ENCODE data around the gene OR10H5.
"Not testable (repeated sequence)": the region's sequence is repeated elsewhere in the genome, so short reads cannot be mapped to it uniquely, and the experiment has no call there.

The OR10H5 gene

DNA sequence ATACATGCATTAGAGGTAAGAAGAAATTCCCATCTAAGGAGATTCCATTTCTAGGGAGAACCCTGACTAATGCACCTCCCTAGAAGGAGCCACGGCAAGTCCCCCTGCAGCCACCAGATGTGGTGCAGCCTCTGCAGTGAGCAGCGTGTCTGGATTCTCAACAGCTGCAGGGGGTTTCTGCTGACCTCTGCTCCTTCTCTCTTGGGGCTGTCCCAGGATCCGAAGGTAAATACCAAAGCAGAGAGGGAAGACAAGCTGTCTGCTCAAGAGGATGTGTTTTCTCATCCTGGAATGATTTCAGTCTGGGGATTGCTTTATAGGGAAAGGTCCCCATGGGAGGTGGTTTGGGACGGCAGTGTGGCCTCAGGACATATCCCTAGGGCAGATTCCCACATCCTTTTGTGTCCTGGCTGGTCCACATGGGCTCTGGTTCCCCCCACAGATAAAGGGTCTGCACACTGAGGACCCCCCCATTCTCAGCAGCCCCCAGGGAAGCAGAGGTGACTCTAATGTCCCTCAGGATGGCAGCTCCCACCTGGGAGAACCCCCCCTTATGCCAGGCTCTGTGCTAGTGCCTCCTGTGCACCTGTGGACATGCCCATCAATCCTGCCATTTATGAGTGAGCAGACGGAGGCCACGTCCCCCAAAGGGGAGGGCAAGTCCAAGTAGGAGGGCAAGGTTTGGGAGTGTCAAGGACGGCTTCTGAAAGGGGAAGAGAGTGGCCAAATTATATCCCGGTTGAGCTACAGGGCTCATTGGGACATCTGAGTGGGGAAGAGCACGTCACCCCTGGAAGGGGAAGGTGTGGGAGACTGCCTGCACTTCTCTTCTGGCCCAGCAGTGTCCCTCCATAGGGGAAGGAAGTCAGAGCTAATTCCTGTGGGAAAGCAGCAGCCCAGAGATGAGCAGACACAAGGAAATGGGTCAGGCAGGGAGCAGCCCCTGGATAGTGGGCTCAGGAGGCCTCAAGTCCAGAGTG, 10.2 kb upstream of the OR10H5 start:
- no peaks in the 10 kb centered on the region for H3K9me3 ChIP-seq (ENCODE audit: control insufficient read depth, low read length)
- no peaks in the 10 kb centered on the region for H3K4me1 ChIP-seq (ENCODE audit: control insufficient read depth, insufficient read depth, low read length, poor library complexity, severe bottlenecking)
- H3K36me3 ChIP-seq (ENCODE audit: control insufficient read depth, insufficient read depth, low read length), result no peaks in the 10 kb centered on the region
- DNase-seq, result no peak
- H3K4me3 ChIP-seq (ENCODE audit: insufficient read depth, low read depth, low read length, poor library complexity, severe bottlenecking), result no peak overlapping the region
- no peak overlapping the region for H3K27ac ChIP-seq (ENCODE audit: insufficient read depth, low read length, poor library complexity, severe bottlenecking)
- no peaks in the 10 kb centered on the region for H3K27me3 ChIP-seq (replicated peaks; ENCODE audit: control insufficient read depth, insufficient read depth, low read length, poor library complexity, severe bottlenecking)

- H3K27me3 ChIP-seq (replicated peaks; ENCODE audit: control insufficient read depth, insufficient read depth, low read length, poor library complexity, severe bottlenecking), result no peaks in the 10 kb centered on the region
- no peak overlapping the region for H3K4me3 ChIP-seq (ENCODE audit: insufficient read depth, low read depth, low read length, poor library complexity, severe bottlenecking)
- no peak for DNase-seq
- no peaks in the 10 kb centered on the region for H3K9me3 ChIP-seq (ENCODE audit: control insufficient read depth, low read length)
- H3K27ac ChIP-seq (ENCODE audit: insufficient read depth, low read length, poor library complexity, severe bottlenecking), result no peak overlapping the region
- H3K36me3 ChIP-seq (ENCODE audit: control insufficient read depth, insufficient read depth, low read length), result no peaks in the 10 kb centered on the region
- H3K4me1 ChIP-seq (ENCODE audit: control insufficient read depth, insufficient read depth, low read length, poor library complexity, severe bottlenecking), result no peaks in the 10 kb centered on the region
Observed at GRCh38 chr19:15779756-15780476, 7.5 kb upstream of the OR10H5 start.

DNA sequence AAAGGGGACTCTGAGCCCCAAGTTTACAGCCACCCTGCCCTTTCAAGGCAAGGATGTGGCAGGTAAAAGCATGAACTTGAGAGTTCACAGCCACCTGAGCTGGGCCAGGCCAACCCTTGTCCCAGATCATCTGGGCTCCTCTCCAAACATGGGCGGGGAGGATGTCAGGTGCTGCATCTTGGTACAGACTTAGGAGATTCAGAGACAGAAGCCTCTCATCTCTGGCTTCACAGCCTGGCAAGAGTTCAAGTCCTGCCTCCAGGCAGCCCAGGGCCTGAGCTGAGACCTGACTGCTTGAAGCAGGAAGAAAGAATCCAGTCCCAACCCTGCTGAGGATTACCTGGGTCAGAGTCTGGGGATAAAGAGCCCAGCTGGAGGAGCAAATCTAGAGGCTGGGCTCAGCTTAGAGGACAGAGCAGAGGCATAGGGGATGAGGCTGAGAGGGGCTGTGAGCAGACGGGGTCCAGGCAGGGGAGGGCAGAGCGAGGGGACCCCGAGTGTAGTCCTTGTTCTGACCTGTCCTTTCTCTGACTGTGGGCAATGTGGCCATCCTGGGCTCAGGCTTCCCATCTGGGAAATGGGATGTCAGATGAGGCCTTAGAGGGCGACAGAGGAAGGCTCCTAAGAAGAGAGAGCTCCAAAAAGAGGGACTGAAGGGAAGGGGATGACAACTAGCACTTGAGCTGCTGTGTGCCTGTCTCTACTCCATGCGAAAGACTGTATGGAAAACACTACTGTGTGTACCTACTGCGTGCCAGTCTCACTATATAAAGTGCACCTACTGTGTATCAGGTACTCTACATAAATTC, 6.6 kb upstream of the OR10H5 start:
- Histone ChIP-seq H3K4me3 (ENCODE audit: insufficient read depth, low read depth, low read length, poor library complexity, severe bottlenecking) (no peak overlapping the region), H3K9me3 (ENCODE audit: control insufficient read depth, low read length) (no peaks in the 10 kb centered on the region), H3K4me1 (ENCODE audit: control insufficient read depth, insufficient read depth, low read length, poor library complexity, severe bottlenecking) (no peaks in the 10 kb centered on the region)

GRCh38 chr19:15781661-15782060, 5.8 kb upstream of the OR10H5 start:
- Histone ChIP-seq H3K36me3 (ENCODE audit: control insufficient read depth, insufficient read depth, low read length) (no peaks in the 10 kb centered on the region), H3K4me1 (ENCODE audit: control insufficient read depth, insufficient read depth, low read length, poor library complexity, severe bottlenecking) (no peaks in the 10 kb centered on the region), H3K4me3 (ENCODE audit: insufficient read depth, low read depth, low read length, poor library complexity, severe bottlenecking) (no peak overlapping the region), H3K27ac (ENCODE audit: insufficient read depth, low read length, poor library complexity, severe bottlenecking) (no peak overlapping the region), H3K27me3 (replicated peaks; ENCODE audit: control insufficient read depth, insufficient read depth, low read length, poor library complexity, severe bottlenecking) (no peaks in the 10 kb centered on the region), H3K9me3 (ENCODE audit: control insufficient read depth, low read length) (no peaks in the 10 kb centered on the region)
- DNase-seq, result no peak

More for the DNA sequence above, 6.6 kb upstream of the OR10H5 start:
- Histone ChIP-seq H3K27me3 (replicated peaks; ENCODE audit: control insufficient read depth, insufficient read depth, low read length, poor library complexity, severe bottlenecking) (no peaks in the 10 kb centered on the region), H3K36me3 (ENCODE audit: control insufficient read depth, insufficient read depth, low read length) (no peaks in the 10 kb centered on the region), H3K27ac (ENCODE audit: insufficient read depth, low read length, poor library complexity, severe bottlenecking) (no peak overlapping the region)
- DNase-seq, result no peak

DNA sequence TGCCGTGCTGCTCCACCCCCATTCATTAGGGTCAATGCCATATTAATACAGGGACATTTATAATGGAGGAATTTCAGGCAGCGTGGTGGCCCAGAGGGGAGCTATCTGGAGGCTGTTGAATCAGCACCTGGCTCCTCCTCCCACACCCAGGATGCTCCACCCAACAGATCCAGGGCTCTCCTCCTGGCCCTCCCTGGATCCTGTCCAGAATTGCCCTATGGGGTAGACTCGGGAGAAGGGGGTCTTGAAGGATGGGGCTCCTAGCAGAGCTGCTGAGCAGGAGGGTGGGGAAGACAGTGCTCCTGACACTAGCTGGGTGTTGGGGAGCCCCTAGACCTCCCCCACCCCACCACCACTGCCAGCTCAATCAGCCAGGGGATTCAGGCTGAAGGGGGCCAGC, 5.2 kb upstream of the OR10H5 start:
- Histone ChIP-seq H3K9me3 (ENCODE audit: control insufficient read depth, low read length) (no peaks in the 10 kb centered on the region), H3K36me3 (ENCODE audit: control insufficient read depth, insufficient read depth, low read length) (no peaks in the 10 kb centered on the region), H3K4me1 (ENCODE audit: control insufficient read depth, insufficient read depth, low read length, poor library complexity, severe bottlenecking) (no peaks in the 10 kb centered on the region), H3K27ac (ENCODE audit: insufficient read depth, low read length, poor library complexity, severe bottlenecking) (no peak overlapping the region), H3K27me3 (replicated peaks; ENCODE audit: control insufficient read depth, insufficient read depth, low read length, poor library complexity, severe bottlenecking) (no peaks in the 10 kb centered on the region), H3K4me3 (ENCODE audit: insufficient read depth, low read depth, low read length, poor library complexity, severe bottlenecking) (no peak overlapping the region)
- no peak for DNase-seq

- not testable (repeated sequence) for DNase-seq; H3K36me3 ChIP-seq (ENCODE audit: control insufficient read depth, insufficient read depth, low read length); H3K27ac ChIP-seq (ENCODE audit: insufficient read depth, low read length, poor library complexity, severe bottlenecking); H3K4me1 ChIP-seq (ENCODE audit: control insufficient read depth, insufficient read depth, low read length, poor library complexity, severe bottlenecking); H3K9me3 ChIP-seq (ENCODE audit: control insufficient read depth, low read length); H3K4me3 ChIP-seq (ENCODE audit: insufficient read depth, low read depth, low read length, poor library complexity, severe bottlenecking); H3K27me3 ChIP-seq (replicated peaks; ENCODE audit: control insufficient read depth, insufficient read depth, low read length, poor library complexity, severe bottlenecking)
Observed at GRCh38 chr19:15782896-15783295, 4.6 kb upstream of the OR10H5 start.

DNA sequence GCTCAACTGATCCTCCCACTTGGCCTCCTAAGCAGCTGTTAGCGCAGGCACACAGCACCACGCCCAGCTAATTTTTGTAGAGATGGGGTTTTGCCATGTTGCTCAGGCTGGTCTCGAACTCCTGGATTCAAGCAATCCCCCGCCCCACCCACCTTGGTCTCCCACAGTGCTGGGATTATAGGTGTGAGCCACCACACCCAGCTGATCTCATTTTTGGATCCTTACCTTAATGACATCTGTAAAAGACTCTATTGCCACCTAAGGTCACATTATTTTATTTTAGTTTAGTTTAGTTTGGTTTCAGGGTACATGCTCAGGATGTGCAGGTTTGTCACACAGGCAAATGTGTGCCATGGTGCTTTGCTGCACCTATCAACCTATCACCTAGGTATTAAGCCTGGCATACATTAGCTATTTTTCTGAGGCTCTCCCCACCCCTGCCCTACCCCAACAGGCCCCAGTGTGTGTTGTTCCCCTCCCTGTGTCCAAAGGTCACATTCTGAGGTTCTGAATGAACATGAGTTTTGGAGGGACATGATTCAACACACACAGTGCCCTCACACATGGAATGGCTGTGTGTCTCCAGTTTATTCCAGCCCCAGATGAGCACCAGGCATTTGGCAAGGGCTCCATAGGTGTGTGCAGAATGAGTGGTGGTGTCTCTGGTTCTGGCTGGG, 1.3 kb downstream of the OR10H5 start:
- DNase-seq, result no peak
- no peaks in the 10 kb centered on the region for H3K36me3 ChIP-seq (ENCODE audit: control insufficient read depth, insufficient read depth, low read length)
- no peaks in the 10 kb centered on the region for H3K9me3 ChIP-seq (ENCODE audit: control insufficient read depth, low read length)
- H3K4me1 ChIP-seq (ENCODE audit: control insufficient read depth, insufficient read depth, low read length, poor library complexity, severe bottlenecking), result no peaks in the 10 kb centered on the region
- no peak overlapping the region for H3K4me3 ChIP-seq (ENCODE audit: insufficient read depth, low read depth, low read length, poor library complexity, severe bottlenecking)
- H3K27ac ChIP-seq (ENCODE audit: insufficient read depth, low read length, poor library complexity, severe bottlenecking), result no peak overlapping the region
- H3K27me3 ChIP-seq (replicated peaks; ENCODE audit: control insufficient read depth, insufficient read depth, low read length, poor library complexity, severe bottlenecking), result no peaks in the 10 kb centered on the region

- Histone ChIP-seq H3K27ac (ENCODE audit: insufficient read depth, low read length, poor library complexity, severe bottlenecking) (no peak overlapping the region), H3K27me3 (replicated peaks; ENCODE audit: control insufficient read depth, insufficient read depth, low read length, poor library complexity, severe bottlenecking) (no peaks in the 10 kb centered on the region), H3K36me3 (ENCODE audit: control insufficient read depth, insufficient read depth, low read length) (no peaks in the 10 kb centered on the region), H3K4me3 (ENCODE audit: insufficient read depth, low read depth, low read length, poor library complexity, severe bottlenecking) (no peak overlapping the region), H3K9me3 (ENCODE audit: control insufficient read depth, low read length) (no peaks in the 10 kb centered on the region), H3K4me1 (ENCODE audit: control insufficient read depth, insufficient read depth, low read length, poor library complexity, severe bottlenecking) (no peaks in the 10 kb centered on the region)
- no peak for DNase-seq
Observed at GRCh38 chr19:15790096-15790495, 2.6 kb downstream of the OR10H5 start.

DNA sequence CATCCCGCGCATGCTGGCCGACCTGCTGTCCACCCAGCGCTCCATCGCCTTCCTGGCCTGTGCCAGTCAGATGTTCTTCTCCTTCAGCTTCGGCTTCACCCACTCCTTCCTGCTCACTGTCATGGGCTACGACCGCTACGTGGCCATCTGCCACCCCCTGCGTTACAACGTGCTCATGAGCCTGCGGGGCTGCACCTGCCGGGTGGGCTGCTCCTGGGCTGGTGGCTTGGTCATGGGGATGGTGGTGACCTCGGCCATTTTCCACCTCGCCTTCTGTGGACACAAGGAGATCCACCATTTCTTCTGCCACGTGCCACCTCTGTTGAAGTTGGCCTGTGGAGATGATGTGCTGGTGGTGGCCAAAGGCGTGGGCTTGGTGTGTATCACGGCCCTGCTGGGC, 6.8 kb downstream of the OR10H5 start:
- H3K27ac ChIP-seq (ENCODE audit: insufficient read depth, low read length, poor library complexity, severe bottlenecking); DNase-seq; H3K27me3 ChIP-seq (replicated peaks; ENCODE audit: control insufficient read depth, insufficient read depth, low read length, poor library complexity, severe bottlenecking); H3K36me3 ChIP-seq (ENCODE audit: control insufficient read depth, insufficient read depth, low read length); H3K4me3 ChIP-seq (ENCODE audit: insufficient read depth, low read depth, low read length, poor library complexity, severe bottlenecking); H3K9me3 ChIP-seq (ENCODE audit: control insufficient read depth, low read length); H3K4me1 ChIP-seq (ENCODE audit: control insufficient read depth, insufficient read depth, low read length, poor library complexity, severe bottlenecking): not testable (repeated sequence)
